GM12892 (cell line): ENCODE data around the gene SAMD5.

Source experiments
- DNase-seq: peaks from one replicate; pipeline ENCODE4 v3.0.0; 2011; ENCODE audit not compliant: insufficient read length
- FAIRE-seq: peaks from 2 replicates; lab custom pipeline; 2011; peaks lifted over from hg19 to GRCh38; lab: Jason Lieb, UNC
- POLR2A ChIP-seq: IDR thresholded peaks from 2 replicates; pipeline ENCODE4 v1.6.1; 2011; ENCODE audit warnings: low read depth, low read length, control low read depth
- POLR2AphosphoS5 ChIP-seq: IDR thresholded peaks from 2 replicates; pipeline ENCODE4 v1.6.1; 2011; ENCODE audit warnings: low read depth, low read length, control low read depth
- TAF1 ChIP-seq: IDR thresholded peaks from 2 replicates; pipeline ENCODE4 v1.6.1; 2011; ENCODE audit warnings: low read depth, mild to moderate bottlenecking, control low read depth, low read length, borderline replicate concordance

SAMD5 gene

DNA sequence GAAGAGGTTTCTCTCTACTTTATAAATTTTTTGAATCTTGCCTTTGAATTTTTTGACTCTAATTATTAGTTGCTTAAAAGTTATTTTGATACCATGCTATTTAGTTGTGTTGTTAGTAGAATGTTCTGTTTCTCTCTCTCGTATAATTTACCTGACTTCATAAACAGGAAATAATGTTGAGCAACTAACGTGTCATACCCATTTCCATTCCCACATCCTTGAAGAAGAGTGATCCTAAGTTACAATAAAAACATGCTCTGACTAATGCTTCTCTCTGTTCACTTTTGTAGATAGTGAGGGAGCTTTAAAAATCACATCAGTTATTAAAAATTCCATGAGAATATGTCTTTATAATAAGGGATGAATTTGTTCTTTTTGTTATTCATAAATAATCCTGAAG, 69.7 kb downstream of the SAMD5 start:
- TF ChIP-seq POLR2A = no peak
- TF ChIP-seq POLR2AphosphoS5 = no peak
- no peak for TF ChIP-seq TAF1
- DNase-seq (no peak), FAIRE-seq (no peak)

DNA sequence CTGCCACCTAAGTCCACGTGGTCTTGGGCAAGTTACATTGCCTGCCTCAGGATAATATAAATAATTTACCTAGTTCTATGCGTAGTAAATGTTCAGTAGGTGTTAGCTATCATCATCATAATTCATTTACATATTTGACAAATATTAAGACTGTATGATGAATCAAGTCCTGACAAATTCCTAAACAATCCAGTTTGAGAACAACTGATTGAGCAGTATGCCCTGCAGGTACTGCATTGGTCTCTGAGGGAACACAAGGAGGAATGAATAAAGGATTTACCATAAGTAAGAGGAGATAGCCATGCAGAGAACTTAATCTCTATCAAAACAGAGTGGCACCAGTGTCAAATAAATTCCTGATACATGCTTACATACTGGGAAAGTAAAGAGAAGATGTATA, 70.4 kb downstream of the SAMD5 start:
- FAIRE-seq (no peak), DNase-seq (no peak)
- TF ChIP-seq POLR2AphosphoS5 (no peak), TAF1 (no peak), POLR2A (no peak)

- no peak for TF ChIP-seq TAF1
- no peak for FAIRE-seq
- no peak for DNase-seq
Measured at GRCh38 chr6:147579667-147580066, 71.2 kb downstream of the SAMD5 start.

DNA sequence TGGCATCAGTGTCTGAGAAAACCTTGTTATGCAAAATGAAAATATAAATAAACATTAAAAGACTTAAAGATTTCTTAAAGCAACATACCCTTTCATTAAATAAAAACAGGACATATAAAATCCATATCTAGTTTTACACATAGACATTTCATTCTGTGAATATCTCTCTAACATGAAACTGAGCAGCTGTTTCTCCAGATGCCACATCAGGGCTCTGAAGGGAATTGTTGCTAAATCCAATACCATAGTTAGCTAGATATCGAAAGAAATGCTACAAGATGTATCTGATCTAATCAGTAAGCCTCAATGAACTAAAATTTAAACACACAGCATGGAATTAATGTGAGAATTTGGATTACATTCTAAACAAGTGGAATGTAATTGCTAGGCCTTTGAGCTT, 74.5 kb downstream of the SAMD5 start:
- DNase-seq = no peak
- TF ChIP-seq POLR2A (no peak), POLR2AphosphoS5 (no peak), TAF1 (no peak)
- no peak for FAIRE-seq

DNA sequence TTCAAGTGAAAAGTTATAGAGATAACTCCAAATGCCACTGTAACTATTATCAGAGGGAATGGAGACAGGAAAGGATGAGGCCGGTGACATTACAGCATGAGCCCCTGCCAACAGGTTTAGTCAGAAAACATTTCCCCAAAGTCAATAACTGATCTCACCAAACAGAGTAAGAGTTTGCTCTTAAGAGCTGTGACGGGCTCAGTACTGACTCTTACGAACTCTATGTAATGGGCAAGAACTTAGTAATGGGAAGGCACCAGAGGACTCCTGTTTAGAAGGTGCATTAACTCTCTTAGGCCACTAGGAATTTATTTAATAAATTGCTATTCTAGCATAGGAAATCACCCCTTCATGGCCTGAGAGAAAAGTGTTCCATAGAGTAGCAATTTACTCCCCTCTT, 76.8 kb downstream of the SAMD5 start:
- TF ChIP-seq TAF1 = no peak
- DNase-seq = no peak
- FAIRE-seq = no peak

GRCh38 chr6:147586044-147586443, 77.6 kb downstream of the SAMD5 start:
- DNase-seq = no peak
- TF ChIP-seq POLR2A (no peak), POLR2AphosphoS5 (no peak), TAF1 (no peak)
- no peak for FAIRE-seq

DNA sequence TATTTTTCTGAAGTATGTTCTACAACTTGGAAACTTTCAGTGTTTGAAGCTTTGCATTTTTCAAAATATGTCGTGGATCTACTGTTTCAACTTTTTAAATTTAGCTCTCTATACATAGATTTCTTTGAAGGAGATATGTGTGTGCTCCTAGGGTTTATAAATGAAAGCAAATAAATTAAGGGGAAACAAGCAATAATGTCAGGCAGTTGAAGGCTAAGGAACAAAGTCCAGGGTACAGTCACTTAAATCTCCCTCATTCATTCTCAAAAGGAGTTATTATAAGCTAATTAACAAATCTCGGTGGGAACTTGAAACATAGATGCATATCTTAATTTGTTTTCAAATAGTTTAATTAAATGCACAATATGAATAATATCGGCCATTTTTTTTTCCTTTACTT, 79.4 kb downstream of the SAMD5 start:
- TF ChIP-seq TAF1 (no peak), POLR2A (no peak), POLR2AphosphoS5 (no peak)
- DNase-seq = no peak
- FAIRE-seq = no peak

- no peak for DNase-seq
- no peak for FAIRE-seq
- no peak for TF ChIP-seq POLR2A
Measured at GRCh38 chr6:147588469-147588868, 80.0 kb downstream of the SAMD5 start.

DNA sequence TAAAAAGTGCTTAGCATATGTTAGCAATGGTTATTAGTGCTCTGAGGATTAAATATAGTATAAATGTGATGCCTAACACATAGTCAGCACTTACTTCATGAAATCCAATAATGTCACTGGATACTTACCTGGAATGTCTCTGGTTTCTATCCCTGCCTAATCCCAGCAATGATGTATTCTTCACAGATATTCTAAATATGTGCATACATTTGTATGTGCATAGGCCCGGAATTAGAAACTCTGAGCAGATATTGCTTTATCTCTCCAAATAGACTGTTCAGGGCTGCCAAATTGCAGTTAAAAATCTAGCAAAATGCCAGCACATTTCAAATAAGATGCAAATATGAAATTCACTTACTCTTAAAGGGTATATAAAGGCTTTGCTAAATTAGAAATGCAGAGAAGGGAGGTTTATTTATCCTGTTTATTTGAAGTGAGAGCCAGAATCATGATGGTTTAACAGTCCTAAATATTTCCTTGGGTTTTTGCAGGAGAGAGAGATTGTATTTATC, 81.3 kb downstream of the SAMD5 start:
- TF ChIP-seq POLR2AphosphoS5 (no peak), TAF1 (no peak), POLR2A (no peak)
- FAIRE-seq (no peak), DNase-seq (no peak)

GRCh38 chr6:147595961-147596360, 87.5 kb downstream of the SAMD5 start:
- FAIRE-seq = no peak
- TF ChIP-seq TAF1 (no peak), POLR2A (no peak), POLR2AphosphoS5 (no peak)

DNA sequence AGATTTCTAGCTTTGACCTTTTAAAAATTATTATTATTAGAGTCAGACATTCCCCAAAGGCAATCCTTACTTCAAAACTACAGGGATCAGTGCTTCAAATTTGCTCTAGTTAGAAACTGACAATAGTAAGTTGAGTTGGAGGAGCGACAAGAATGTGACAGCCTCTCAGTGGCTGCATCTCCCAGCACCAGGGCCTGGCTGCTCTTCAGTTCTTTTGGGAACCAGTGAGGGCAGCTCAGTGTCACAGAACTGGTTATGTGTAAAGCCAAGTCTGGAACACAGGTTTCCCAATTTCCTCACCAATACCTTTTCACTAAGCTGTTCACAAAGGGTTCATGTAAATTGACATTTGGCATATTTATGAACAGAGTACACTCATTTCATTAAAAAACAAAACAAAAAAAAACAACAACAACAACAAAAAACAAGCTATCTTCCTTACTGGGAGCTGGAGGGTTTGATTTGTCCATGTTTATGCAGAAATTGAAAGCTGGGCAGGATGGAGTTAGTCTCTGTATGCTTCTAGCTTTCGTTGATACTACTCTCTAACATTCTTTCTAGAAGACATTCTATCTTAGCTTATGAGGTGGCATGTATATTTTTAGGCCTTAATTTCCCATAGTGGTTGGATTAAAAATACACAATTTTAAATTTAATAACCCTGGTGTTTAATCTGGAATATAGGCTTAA, 95.0 kb downstream of the SAMD5 start:
- no peak for DNase-seq
- no peak for FAIRE-seq

More at GRCh38 chr6:147595961-147596360, 87.5 kb downstream of the SAMD5 start:
- no peak for DNase-seq

DNA sequence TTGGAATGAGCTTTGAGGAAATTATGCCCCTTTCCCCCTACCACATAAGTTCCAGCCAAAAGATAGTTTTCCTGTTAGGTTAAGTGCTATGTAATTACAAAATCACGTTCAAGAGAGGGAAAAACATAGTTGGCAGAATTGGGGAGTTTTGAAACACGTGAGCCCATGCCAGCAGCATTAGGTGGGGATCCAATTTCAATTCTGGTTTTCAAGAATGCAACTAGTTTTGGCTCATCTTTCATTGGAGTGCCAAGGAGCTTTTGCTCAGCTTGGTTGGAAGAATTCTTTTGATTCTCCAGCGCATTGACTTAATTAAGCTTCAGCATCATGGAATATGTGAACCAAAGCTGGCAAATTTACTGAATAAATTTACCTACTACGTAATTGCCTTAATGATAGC, 95.9 kb downstream of the SAMD5 start:
- TF ChIP-seq TAF1 (no peak), POLR2A (no peak), POLR2AphosphoS5 (no peak)
- DNase-seq = no peak
- FAIRE-seq = no peak

More for the DNA sequence above, 95.0 kb downstream of the SAMD5 start:
- no peak for TF ChIP-seq POLR2AphosphoS5
- no peak for TF ChIP-seq TAF1
- TF ChIP-seq POLR2A = no peak
